Fibroblast of skin of back (primary cell): Measurements from ENCODE around the gene MINDY2. TPM values are rescaled to one million over a fixed set of nuclear protein-coding genes. Genes with fewer than 3 reads are reported as not detected.
A peak's percentile ranks its signal among the peaks of the same experiment; 100 is the strongest.

ENCODE experiments used
- DNase-seq: peaks from one replicate; pipeline ENCODE4 v3.0.0-alpha.2; 2013
- polyA plus RNA-seq, 2 experiments: library from polyadenylated mRNA; unstranded; fragments of 120-200 nt; gene quantifications; one replicate each; pipeline ENCODE4 v1.2.1, GENCODE V29; 2013; ENCODE audit not compliant: insufficient read length in 2 of 2

Gene MINDY2
- 8.7 TPM for polyA plus RNA-seq (2013, experiment 1 of 2; ENCODE audit: insufficient read length)
- polyA plus RNA-seq (2013, experiment 2 of 2; ENCODE audit: insufficient read length): 18.8 TPM

DNA sequence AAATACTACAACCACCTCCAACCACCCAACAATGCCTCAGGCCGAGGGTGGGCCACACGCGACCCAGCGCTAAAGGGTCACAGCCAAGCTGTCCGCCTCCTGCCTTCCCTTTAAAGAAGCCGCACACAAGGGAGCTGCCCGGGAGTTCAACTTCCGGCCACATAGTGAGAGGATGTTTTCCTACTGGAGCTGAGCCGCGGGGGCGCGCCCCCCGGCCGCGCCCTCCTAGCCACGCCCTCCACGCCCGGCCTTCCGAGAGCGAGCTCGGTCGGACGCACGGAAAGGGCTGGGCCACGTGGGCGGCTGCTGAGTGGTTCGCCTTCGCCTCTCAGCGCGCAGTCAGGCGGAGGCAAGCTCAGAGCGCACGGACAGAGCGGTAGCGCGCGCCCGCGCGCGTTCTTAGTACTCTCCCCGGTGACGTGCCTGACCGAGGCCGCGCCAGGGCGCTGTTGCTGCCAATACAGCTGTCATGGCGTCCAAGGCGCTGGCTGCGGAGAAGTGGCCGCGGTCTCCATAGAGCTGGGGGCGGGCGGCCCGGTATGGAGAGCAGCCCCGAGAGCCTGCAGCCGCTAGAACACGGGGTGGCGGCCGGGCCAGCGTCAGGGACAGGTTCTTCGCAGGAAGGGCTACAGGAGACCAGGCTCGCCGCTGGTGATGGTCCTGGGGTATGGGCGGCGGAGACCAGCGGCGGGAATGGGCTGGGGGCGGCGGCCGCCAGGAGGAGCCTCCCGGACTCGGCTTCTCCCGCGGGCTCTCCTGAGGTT lies at the start of gene MINDY2:
MINDY2 (plus strand) TSS at position 446 of the 764 bp plus-strand sequence; CDS start at position 540, 94 bp downstream.
- peak; percentile 99 for DNase-seq

DNA sequence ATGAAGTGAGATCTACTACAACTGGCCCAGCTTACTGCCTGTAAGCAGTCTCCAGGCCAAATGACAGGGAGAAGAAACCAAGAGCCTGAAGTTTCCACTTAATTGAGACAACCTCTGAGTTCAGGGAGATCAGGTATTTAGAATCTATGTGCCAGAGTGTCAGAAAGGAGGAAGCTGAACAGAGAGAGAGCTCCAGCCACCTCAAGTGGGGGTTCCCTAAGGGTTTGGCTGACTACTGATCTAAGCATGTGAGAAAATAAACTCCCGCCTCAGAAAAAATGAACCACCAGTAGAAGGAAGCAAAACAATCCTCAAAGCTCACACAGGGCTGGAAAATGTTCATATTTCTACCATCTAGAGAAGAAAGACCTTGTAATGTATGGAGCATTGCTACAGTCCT lies 46.6 kb upstream of the MINDY2 start:
- peak; percentile 88 for DNase-seq

GRCh38 chr15:58726867-58727266 lies 44.2 kb upstream of the MINDY2 start:
- DNase-seq: no peak

DNA sequence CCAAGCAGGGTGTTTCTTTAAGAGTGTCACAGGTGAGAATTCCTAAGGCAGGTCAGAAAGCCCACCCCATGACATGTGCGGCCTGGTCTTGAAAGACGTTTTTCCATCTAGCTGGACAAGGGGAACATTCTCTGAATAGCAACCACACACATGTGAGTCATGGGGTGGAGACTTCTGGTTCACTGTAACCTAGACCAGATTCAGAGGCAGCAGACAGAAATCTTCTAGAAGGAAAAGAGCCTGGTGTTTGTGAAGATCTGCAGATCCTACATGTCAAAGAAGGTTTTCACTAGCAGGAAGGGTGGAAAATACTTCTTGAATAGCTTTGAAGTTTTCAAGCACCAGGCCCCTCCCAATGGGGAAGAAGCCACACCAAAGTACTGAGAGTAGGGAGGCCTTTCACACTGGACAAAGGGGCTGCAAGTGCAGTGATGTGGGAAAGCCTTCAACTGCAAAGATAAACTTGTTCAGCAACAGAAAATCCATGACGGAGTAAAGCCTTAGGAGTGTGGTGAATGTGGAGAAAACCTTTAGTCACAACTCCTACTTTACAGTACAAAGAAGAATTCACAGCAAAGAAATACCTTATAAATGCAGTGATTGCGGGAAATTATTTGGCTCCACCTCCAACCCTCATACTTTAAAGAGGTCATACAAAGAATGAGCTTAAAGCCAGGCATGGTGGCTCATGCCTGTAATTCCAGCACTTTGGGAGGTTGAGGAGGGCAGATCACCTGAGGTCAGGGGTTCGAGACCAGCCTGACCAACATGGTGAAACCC lies 39.2 kb upstream of the MINDY2 start:
- peak; percentile 80 for DNase-seq

DNA sequence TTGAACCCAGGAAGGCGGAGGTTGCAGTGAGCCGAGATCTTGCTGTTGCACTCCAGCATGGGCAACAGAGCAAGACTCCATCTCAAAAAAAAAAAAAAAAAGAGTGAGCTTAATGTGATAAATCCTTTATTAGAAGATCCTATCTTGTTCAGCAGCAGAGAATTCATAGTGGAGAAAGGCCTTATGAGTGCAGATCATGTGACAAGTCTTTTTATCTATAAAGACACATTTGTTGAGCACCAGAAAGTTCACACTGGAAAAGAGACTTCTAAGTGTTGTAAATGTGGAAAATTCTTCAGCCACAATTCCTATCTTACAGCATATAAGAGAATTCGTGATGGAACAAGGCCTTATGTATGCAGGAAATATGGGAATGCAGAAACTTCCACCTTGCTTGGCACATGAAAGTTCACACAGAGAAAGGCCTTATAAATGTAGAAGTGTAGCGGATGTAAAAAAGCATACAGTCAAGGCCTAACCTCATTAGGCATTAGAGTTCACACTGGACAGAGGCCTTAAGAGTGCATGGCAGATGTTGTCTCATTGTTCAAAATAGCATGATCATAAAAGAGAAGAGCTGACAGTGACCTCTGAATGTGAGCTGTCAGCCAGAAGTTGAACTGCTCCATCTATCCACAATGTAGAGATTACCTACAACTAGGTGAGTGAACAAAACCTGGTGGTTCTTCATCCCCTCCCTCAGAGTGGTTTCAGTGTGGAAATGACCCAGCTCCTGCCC lies 38.3 kb upstream of the MINDY2 start:
- no peak for DNase-seq

GRCh38 chr15:58734859-58735258 lies 36.2 kb upstream of the MINDY2 start:
- DNase-seq: no peak

- no peak for DNase-seq
These were observed 35.0 kb upstream of the MINDY2 start for GRCh38 chr15:58736018-58736643.

DNA sequence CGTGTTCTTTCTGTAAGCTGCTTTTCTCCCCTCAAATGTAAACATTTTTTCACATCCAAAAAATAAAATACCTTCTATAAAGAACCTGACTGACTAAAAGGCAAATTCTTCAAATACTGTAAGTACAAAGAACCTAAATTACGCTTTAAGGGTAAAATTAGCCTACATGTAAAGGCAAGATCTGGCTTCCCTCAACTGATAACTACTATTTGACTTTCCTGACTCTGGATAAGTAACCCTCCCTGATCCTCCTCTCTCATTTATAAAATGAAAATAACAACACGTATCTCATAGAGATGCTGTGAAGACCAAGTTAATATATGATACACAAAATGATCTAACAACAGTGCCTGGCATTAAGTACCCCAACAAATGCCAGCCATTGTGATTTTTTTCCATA lies 33.8 kb upstream of the MINDY2 start:
- DNase-seq: no peak

- DNase-seq: peak; percentile 36
These were observed 32.9 kb upstream of the MINDY2 start for GRCh38 chr15:58738046-58738707.

- no peak for DNase-seq
These were observed 30.7 kb upstream of the MINDY2 start for GRCh38 chr15:58740436-58740835.

GRCh38 chr15:58741032-58741431 lies 30.1 kb upstream of the MINDY2 start:
- no peak for DNase-seq

GRCh38 chr15:58742022-58742813 lies 28.9 kb upstream of the MINDY2 start:
- DNase-seq: peak; percentile 84

DNA sequence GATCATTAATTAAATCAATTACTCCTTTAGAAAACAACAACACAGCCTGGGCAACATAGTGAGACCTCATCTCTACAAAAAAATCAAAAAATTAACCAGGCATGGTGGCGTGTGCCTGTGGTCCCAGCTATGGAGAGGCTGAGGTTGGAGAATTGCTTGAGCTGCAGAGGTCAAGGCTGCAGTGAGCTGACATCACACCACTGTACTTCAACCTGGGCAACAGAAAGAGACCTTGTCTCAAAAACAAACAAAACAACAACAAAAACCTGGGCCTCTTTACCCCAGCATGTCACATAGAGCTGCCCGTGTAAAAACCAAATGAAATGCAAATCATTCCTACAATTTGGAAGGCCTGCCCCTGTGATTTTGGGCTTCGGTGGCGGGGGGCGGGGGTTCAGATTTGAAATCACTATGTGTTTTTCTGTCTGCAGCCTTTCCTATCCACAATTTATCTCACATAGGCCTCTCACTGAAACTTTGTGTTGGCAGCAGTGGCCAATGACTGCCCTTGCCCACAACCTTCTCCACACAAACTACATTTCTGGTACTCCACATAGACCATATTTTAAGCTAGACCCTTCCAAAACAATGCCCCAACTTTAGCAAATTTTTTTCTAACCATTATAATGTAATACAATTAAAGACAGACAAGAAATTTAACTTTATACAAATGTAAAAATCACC lies 28.1 kb upstream of the MINDY2 start:
- no peak for DNase-seq

DNA sequence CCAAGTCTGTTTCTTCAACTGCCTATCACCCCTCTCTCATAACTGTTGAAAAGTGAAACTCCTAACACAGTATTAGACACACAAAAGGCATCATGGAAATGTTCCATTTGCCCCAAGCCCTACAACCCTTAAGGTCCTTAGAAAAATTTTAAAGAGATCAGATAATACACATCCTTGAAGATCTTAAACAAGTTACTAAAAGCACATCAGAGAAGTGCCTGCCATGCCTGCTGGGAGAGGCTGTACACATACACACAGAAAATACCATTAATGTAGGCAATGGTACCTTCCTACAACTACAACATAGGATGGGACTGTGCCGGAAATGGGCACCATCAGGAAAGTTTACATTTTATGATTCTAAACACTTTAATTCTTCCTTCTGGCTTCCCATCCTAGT lies 24.9 kb upstream of the MINDY2 start:
- no peak for DNase-seq

DNA sequence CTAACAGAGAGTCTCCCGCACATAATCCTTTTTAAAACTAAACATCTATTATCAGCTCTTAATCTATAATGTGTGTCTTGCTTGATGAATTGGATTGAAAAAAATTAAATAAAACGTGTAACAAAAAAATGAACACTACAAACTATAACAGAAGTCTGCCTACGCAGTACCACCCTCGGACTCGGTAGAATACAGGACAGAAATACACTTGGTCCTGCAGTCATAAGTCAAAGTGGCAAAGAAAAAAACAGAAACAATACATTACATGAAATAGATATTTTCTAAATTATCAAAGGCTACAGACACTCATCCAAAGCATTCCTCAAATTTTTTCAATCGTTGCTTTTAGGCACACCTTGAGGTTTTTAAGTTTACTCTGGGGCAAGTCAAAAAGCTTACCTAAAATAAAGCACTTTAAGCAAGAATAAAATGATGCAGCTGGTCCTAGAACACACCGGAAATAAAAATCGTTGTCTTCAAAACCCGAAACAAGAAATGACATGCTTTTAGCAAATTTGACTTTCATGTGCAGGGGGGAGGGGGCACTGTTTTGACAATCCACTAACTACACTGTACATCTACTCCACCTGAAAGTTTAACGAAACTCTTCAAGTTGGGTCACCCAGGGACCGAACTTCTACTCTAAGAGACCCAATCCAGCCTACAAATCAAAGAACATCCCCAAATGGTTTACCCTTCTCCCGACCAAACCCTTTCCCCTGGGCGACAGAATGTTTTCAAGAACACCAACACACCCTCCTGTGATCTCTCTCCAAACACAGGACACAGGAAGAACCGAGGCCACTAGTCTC lies 22.9 kb upstream of the MINDY2 start:
- no peak for DNase-seq

GRCh38 chr15:58748852-58749531 lies 22.1 kb upstream of the MINDY2 start:
- peak; percentile 43 for DNase-seq

DNA sequence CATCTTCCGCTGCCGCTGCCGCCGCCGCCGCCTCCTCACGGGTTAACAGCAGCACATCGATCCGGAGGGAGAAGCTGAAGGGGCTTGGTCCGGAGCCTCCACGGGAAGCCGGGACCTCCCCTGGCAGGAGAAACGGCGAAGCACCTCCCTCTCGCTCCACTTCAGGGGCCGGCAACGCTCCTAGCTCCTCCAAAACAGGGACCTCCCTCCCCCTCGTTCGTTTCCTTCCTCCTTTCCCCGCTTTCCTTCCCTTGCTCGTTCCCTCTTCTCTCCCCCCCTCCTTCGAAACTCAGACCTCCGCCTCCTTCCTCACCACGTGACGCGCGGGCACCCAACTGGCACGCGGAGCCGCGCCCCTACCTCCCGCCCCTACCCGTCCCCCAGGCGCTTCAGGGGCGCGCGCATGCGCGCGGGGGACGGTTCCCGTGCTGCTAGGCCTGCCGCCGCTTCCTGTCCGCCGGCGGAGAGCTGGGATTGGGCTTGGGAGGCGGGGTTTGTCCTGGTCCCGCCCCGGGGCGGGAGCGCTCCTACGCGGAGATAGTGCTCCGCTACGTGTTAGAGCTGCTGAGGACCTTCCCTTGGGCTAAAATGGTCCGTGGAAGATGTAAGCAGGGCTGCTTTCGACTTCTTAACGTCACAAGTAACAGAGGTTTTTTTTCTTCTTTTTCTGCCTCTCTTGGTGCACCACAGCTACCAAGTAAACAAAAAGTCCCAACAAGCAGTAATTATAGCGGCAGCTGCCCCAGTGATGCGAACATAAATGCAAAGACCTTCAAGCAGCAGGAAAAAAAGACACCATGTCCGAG lies 21.4 kb upstream of the MINDY2 start, which contains the start of gene ADAM10:
ADAM10 (minus strand) TSS at position 176 of the 806 bp plus-strand sequence; CDS start at position 3, 173 bp downstream.
- peak; percentile 99 for DNase-seq

GRCh38 chr15:58752716-58753115 lies 18.4 kb upstream of the MINDY2 start:
- DNase-seq: no peak
